Measurements from ENCODE around the gene LSM3.

DNA sequence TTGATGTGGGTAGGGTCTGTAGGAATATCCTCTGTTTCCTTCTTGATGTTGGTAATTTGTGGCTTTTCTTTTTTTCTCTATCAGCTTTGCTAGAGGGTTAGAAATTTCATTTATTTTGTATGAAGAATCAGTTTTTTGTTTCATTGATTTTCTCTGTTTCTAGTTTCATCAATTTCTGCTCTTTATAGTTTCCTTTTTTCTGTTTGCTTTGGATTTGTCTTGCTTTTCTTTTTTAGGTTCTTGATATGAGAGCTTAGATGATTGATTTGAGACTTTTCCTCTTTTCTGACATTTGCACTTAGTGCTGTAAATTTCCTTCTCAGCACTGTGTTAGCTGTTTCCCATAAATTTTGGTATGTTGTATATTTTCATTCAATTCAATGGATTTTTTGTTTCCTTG, 61.3 kb downstream of the LSM3 start:
- TF ChIP-seq, protein P1, sequence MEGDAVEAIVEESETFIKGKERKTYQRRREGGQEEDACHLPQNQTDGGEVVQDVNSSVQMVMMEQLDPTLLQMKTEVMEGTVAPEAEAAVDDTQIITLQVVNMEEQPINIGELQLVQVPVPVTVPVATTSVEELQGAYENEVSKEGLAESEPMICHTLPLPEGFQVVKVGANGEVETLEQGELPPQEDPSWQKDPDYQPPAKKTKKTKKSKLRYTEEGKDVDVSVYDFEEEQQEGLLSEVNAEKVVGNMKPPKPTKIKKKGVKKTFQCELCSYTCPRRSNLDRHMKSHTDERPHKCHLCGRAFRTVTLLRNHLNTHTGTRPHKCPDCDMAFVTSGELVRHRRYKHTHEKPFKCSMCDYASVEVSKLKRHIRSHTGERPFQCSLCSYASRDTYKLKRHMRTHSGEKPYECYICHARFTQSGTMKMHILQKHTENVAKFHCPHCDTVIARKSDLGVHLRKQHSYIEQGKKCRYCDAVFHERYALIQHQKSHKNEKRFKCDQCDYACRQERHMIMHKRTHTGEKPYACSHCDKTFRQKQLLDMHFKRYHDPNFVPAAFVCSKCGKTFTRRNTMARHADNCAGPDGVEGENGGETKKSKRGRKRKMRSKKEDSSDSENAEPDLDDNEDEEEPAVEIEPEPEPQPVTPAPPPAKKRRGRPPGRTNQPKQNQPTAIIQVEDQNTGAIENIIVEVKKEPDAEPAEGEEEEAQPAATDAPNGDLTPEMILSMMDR (IDR thresholded peaks at IDR 0.05; ENCODE audit: low read length): no peak
- no peak for TF ChIP-seq EZH2 (optimal IDR thresholded peaks at IDR 0.05; ENCODE audit: low read depth, low read length)
- TF ChIP-seq EZH2phosphoT487 (IDR thresholded peaks at IDR 0.05; ENCODE audit: low read length): no peak
